GM12892 (cell line): ENCODE results near the gene FOXL2. TPM values are rescaled to one million over a fixed set of nuclear protein-coding genes. Genes with fewer than 3 reads are reported as not detected.

Experiments
- DNase-seq: peaks from one replicate; pipeline ENCODE4 v3.0.0; 2011; ENCODE audit not compliant: insufficient read length
- FAIRE-seq: peaks from 2 replicates; lab custom pipeline; 2011; peaks lifted over from hg19 to GRCh38; lab: Jason Lieb, UNC
- POLR2A ChIP-seq: IDR thresholded peaks from 2 replicates; pipeline ENCODE4 v1.6.1; 2011; ENCODE audit warnings: low read depth, low read length, control low read depth
- POLR2AphosphoS5 ChIP-seq: IDR thresholded peaks from 2 replicates; pipeline ENCODE4 v1.6.1; 2011; ENCODE audit warnings: low read depth, low read length, control low read depth
- TAF1 ChIP-seq: IDR thresholded peaks from 2 replicates; pipeline ENCODE4 v1.6.1; 2011; ENCODE audit warnings: low read depth, mild to moderate bottlenecking, control low read depth, low read length, borderline replicate concordance
- polyA plus RNA-seq: library from polyadenylated mRNA; unstranded; fragments of >200 nt; gene quantifications from one replicate; pipeline ENCODE4 v1.2.1, GENCODE V29; 2012; ENCODE audit warnings: missing spikeins, inconsistent platforms; ENCODE audit not compliant: missing spikeins

FOXL2 gene
- not detected for polyA plus RNA-seq

DNA sequence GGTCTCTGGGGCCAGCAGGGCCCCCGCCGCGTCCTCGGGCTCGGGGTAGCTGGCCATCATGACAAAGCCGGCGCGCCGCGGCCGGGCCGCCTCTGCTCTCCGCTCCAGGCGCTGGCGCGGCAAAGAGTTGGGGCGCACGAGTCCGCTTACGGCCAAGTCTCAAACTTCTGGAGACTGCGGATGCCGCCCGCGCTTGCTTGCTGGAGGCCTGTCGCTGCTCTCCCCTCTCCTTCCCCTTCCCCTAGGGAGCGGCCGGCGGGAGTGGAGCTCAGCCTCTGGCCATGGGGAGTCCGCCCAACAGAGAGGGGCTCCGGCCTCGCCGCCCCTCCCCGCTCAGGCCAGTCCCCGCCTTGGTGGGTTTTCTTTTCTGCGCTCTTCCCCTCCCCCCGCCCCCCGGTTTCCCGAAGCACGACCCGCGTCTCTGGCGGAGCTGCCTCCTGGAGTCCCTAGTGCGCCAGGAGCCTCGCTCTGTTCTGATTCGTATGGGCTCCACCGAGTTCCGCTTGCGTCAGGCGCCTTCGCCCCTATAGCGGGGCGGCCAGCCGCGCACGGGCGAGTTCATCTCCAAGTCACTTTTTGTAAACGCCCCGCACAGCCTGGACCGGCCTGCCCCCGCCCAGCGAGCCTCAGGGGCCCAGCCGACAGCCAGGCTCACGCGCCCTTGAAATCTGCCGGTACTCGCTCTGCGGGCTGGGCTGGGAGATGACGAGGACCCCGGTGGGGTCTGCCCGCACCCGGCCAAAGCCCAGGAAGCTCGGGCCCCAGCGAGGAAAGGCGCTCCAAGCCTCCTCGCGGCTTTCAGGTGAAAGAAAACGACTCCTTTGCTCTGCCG, at the start of gene FOXL2, which contains the start of gene FOXL2NB:
FOXL2 (minus strand) TSS at position 475 of the 832 bp plus-strand sequence; CDS start at position 60, 415 bp downstream.
FOXL2NB (plus strand) TSS at position 555 of the 832 bp plus-strand sequence; CDS start at position 703, 148 bp downstream.
- TF ChIP-seq POLR2A (no peak), POLR2AphosphoS5 (no peak), TAF1 (no peak)
- DNase-seq (no peak), FAIRE-seq (no peak)

DNA sequence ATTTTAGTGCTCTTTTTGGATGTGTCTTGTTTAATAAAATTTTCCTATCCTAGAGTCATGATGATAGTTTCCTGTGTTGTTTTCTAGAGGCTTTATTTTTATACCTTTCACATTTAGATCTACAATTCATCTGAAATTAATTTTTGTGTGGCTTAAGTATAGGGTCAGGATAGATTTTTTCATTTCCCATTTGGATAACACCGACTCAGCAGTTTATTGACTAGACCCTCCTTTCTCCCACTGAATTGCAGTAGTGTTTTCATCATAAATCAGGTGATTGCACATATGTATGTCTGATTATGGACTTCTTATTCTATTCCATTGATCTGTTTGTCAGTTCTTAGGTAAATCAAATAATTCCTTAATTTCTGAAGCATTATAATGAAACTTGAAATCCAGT, 48.8 kb upstream of the FOXL2 start:
- no peak for FAIRE-seq
- TF ChIP-seq POLR2AphosphoS5 (no peak), TAF1 (no peak), POLR2A (no peak)
- DNase-seq = no peak

DNA sequence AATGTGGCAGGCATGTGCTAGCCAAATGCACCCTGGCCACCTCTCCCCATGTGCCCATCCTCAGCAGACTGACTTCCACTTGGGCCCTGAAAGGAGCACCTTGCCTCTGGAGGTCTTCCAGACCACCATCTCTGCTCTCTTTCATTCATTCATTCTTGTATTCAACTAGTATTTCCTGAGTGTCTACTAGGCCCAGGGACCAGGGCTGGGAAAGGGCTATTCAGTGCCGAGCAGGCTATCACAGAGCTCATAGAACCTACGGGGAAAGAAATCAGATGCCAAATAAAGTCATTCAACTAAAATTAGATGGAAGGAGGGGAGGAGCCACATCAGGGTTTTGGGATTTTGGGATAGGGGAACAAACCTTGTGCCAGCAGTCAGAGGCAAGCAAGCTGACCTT, 40.2 kb upstream of the FOXL2 start:
- DNase-seq (no peak), FAIRE-seq (no peak)
- TF ChIP-seq TAF1 (no peak), POLR2AphosphoS5 (no peak), POLR2A (no peak)

DNA sequence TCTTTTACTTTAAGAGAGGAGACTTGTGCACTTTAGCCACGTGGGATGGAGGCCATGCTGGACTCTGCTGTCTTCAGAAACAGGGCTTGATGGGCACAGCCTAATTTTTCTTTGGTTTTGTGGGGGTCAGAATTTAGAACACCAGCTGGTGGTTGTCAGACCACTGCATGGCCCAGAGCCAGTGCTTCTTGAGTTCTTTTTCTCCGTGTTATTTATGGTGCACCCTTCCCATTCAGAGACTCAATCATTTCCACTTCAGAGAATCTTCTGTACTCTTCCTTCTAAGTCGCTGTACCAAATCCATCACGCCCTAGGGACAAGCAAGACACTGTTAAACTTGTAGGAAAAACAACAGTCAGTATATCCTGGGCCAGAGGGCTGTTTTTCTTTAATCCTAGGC, 39.0 kb upstream of the FOXL2 start:
- no peak for FAIRE-seq
- TF ChIP-seq POLR2A (no peak), TAF1 (no peak), POLR2AphosphoS5 (no peak)
- DNase-seq = no peak

DNA sequence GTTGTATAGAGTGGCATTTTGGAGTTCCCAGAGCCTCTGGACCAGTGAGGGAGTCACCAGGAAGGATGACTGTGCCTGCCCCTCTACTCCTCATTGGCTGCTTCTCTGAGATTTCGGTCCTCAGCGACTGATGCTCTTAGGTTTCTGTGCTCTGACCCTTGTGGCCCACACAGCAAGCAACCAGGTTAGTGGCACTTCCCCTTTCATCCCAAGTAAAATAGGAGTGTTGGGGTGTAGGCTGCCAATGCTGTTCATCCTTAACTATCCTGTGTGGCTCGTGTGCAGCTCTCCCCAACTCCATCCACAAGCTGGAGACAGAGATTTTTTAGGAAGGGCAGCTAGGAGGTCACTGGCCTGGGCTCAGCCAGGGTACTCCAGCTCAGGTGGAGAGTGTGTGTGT, 37.9 kb upstream of the FOXL2 start:
- DNase-seq (no peak), FAIRE-seq (no peak)
- TF ChIP-seq TAF1 (no peak), POLR2AphosphoS5 (no peak), POLR2A (no peak)

DNA sequence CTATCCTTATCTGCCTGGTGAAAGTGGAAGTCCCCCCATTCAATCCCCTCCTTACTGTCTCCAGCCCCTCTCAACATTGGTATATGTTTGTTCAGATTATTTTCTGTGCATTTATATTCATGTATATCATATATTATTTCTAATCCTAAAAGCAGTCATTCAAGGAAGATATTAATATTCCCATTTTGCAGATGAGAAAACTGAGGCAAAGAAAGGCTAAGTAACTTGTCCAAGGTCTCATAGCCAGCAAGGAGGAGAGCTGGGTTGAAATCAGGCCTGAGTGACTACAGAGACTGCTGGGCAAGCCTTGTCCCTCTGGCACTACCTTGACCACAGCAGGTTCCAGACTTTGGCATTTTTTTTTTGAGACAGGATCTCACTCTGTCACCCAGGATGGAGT, 29.1 kb upstream of the FOXL2 start:
- FAIRE-seq (no peak), DNase-seq (no peak)
- TF ChIP-seq TAF1 (no peak), POLR2AphosphoS5 (no peak)

DNA sequence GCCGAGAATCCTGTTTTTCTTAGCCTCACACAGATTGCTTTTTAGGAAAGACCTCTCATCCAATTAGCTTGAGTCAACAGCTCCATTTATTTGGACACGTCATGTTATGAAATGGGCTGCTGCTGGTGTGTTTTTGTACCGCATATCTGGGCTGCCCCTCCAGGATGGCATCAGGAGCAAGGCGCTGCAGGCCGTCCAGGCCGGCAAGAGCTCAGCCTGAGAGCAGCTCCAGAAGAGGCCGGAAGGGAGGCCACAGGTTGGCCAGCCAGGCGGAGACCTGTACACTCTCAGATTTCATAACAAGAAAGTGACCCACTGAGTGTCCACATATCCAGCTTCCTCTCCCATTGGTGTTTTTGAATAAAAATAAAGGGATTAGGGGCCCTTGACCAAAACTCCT, 28.4 kb upstream of the FOXL2 start:
- DNase-seq = no peak
- TF ChIP-seq TAF1 (no peak), POLR2A (no peak), POLR2AphosphoS5 (no peak)
- FAIRE-seq = no peak

DNA sequence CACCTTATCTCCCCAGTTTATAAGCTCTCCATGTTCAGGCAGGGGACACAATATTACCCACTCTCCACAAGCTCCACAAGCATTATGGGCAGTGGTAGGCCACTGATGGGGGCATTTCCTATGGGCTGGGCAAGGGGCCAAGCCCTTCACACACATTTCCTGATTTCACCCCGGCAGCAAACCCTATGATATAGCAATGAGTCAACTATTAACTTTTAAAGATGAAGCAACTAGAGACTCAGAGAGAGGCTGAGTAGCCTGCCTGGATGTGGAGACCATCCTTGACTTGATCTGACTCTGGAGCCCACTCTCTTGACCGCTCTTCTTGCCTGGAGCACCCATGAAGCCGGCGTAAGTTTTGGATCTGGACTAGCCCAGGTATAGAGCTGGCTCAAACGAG, 27.5 kb upstream of the FOXL2 start:
- FAIRE-seq (no peak), DNase-seq (no peak)
- TF ChIP-seq POLR2A (no peak), POLR2AphosphoS5 (no peak), TAF1 (no peak)

DNA sequence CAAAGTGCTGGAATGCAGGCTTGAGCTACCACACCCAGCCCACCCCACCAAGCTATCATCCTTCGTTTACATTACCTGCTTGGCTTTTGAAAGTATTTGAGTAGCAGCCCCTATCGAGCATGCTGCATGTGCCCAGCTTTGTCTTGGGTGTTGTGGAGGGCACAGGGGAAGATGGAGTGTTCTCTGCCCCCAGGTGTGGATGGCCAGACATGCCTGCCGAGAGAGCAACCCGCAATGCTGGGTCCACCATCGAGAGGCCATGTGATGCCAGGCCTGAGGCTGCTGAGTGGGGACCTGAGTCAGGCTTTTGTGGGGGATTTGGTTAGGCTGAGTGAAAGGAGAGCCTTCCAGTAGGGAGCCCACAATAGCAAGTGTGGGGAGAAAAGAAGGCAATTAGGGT, 26.0 kb upstream of the FOXL2 start:
- no peak for TF ChIP-seq POLR2A
- no peak for TF ChIP-seq TAF1
- TF ChIP-seq POLR2AphosphoS5 = no peak
- DNase-seq = no peak
- no peak for FAIRE-seq

DNA sequence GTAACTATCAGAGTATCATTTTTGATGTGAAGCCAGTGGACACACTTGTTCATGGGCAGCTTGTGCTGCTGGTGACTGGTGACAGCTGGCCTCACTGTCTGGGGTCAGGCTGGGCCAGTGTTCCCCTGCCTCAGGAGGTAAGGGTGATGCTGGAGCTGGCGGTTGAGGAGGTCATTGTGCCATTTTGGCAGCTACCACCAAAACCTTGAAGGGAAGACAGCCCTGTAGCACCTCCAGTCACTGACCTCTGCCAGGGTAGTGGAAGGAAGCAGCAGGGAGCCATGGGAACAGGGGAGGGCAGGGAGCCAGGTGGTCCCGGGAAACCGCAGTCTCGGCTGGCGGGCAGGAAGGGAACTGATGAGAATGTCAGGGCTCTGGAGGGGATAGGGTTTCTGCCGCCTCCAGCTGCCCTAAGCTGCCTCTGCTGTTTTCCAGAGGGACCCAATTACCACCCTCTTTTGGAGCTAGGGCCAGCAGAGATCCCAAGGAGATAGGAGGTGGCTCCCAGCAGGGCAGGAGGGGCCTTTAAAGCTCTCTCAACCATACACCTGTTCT, 24.9 kb upstream of the FOXL2 start:
- FAIRE-seq (no peak), DNase-seq (no peak)
- no peak for TF ChIP-seq POLR2A
- TF ChIP-seq TAF1 = no peak
- no peak for TF ChIP-seq POLR2AphosphoS5

DNA sequence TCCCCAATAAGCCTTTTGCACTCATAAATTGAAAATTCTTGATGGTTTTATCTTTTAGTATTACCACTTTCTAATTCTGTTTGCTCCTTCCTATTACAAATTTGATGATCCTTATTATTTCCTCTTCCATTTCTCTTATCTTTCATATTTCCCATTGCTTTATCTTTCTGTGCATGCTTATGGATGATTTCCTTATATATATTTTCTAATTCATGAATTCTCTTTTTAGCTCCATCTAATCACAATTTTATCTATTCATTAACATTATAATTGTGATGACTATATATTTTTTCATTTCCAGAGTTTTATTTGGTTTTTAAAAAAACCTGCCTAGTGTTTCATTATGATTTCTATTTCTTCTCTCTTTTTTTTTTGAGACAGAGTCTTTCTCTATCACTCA, 18.0 kb upstream of the FOXL2 start:
- no peak for TF ChIP-seq POLR2AphosphoS5
- TF ChIP-seq TAF1 = no peak
- no peak for TF ChIP-seq POLR2A
- no peak for FAIRE-seq
- DNase-seq = no peak

DNA sequence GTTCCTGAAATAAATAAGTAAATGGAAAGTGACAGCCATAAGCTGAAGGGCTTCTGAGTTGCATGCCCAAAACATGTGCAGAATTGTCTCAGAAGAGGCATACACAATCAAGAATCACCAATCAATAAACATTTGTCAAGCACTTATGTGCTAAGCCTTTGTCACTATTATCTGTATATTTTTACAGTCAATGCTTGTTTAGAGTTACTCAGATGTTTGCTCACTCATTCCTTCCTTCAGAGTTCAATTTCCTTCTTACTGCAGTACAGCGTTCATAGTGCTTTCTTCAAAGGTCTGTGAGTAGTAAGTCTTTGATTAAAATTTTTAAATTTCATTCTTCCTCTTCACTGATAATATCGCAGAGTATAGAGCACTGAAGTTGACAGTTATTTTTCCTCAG, 17.3 kb upstream of the FOXL2 start:
- TF ChIP-seq POLR2A (no peak), TAF1 (no peak), POLR2AphosphoS5 (no peak)
- FAIRE-seq (no peak), DNase-seq (no peak)
